G401 (cell line): Measurements from ENCODE around the gene GARNL3. TPM values are rescaled to one million over a fixed set of nuclear protein-coding genes. Genes with fewer than 3 reads are reported as not detected.

ENCODE experiments used
- DNase-seq: peaks from one replicate; pipeline ENCODE4 v3.0.0-alpha.2; 2015; ENCODE audit warnings: low spot score
- in situ Hi-C: cut with HindIII; loops from 2 replicates; pipeline ENCODE4 v1.10.0; 2016; ENCODE audit warnings: low sequenced_read_pairs, mixed read lengths
- total RNA-seq: library from RNA; depleted of rRNA; stranded (reverse); fragments of >200 nt; shearing (Covaris generic); gene quantifications from 2 replicates; pipeline ENCODE4 v1.2.3, GENCODE V29; 2014

The GARNL3 gene
- total RNA-seq, 1 experiment from 2014 or later, result 14.3 TPM

- in situ Hi-C loops, result no loop called here
These were observed 910 bp upstream of the GARNL3 start for GRCh38 chr9:127263664-127264063.

GRCh38 chr9:127267793-127268525, 3.4 kb downstream of the GARNL3 start:
- in situ Hi-C loops, result no loop called here
- peak; percentile 46 for DNase-seq

More at GRCh38 chr9:127263664-127264063, 910 bp upstream of the GARNL3 start:
- DNase-seq, result peak; percentile 96

GRCh38 chr9:127269449-127269848, 4.9 kb downstream of the GARNL3 start:
- in situ Hi-C loops, result no loop called here
- DNase-seq, result no peak

DNA sequence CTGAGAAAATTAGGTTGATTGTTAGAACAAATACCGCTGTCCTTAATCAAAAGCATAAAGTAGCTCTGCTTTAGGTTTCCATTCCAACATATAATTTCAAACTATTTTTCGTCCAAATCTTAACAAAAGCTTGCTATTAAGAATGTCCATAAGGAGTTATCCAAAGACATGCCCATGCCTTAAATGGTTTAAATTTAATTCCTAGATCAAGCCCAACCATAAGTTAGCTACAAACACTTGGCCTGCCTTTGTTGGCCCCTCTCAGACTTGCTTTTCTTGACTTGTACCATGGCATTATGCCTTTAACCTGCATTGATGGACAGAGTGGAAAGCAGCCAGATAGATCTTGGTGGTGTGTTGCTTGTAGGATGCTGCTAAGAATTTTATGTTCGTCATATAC, 8.8 kb downstream of the GARNL3 start:
- no peak for DNase-seq
- in situ Hi-C loops, result no loop called here

DNA sequence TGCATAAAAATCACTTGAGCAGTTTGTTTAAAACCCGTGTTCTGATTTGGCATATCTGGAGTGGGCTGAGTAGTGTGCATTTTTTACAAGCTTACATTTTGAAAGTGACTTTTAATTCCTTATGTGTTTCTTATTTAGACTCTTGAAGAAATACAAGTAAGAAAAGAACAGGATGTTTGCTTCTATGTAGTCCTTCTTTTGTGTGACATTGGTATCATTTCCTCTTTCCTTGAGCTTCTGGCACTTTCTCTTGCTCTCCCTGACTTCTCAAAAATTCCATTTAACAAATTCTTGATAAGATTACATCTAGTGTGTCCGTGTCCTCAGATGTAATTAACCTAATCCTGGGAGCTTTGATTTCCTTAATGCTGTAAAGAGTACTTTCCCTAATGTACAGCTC, 12.5 kb downstream of the GARNL3 start:
- no peak for DNase-seq
- in situ Hi-C loops, result no loop called here

DNA sequence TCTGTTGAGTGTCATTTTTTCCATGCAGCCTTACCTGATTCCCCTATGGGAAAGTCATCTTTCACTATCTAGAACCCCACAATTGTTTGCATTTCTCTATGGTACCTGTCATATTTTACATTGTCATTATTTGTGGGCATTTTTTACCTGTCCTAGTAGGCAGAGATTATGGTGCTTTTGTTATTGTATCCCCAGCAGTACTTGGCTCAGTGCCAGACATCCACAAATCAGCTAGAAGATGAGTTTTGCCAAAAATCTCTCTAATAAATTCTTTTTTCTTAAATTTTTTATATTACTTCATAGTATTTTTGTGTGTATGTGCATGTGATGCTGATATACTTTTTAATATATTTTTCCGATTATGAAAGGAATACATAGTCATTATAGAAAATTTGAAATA, 13.2 kb downstream of the GARNL3 start:
- in situ Hi-C loops, result no loop called here

DNA sequence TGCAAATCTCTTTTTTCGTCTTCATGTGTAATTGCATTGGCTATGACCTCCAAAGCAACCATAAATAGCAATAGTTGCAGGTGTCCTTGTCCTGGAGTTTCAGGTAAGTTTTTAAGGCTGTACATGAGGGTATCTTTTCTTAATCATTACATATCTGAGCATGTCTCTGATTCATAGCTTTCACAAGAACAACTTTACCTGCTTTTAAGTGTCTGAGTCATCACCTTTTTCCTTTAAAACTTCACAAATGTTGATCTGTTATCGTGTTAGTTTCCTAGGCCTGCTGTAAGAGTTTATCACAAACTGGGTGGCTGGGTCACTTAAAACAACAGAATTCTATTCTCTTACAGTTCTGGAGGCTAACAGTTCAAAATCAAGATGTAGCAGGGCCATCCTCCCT, 13.8 kb downstream of the GARNL3 start:
- in situ Hi-C loops, result no loop called here
- no peak for DNase-seq

More for the DNA sequence above, 13.2 kb downstream of the GARNL3 start:
- DNase-seq, result peak; percentile 54

DNA sequence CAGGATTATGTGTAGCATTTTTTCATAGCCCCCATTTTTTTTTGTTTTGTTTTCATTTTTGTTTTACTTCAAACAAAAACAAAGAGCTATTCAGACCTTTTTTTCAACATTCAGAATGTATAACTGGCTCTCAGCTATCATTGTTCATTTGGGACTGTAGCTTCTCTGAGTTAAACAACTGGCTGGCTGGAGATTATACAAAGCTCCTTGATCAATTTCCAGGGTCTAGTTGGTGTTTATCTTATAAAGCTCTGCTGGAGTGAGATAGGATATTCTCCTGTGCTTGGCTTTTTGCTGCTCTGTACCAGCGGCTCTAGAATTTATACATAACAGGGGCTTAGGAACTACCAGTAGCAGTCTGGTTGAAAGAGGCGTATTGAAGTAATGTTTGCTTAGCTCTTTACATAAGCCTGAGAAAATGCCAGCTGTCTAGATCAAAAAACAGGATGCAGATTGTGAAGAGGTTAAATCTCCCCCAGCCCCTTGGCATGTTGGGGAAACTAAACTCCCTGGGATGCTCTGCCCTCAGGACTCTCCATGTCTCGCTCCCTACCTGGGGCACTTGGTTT, 15.2 kb downstream of the GARNL3 start:
- DNase-seq, result no peak

GRCh38 chr9:127280880-127281660, 16.5 kb downstream of the GARNL3 start:
- DNase-seq, result peak; percentile 56
- in situ Hi-C loops, result no loop called here

More for the DNA sequence above, 15.2 kb downstream of the GARNL3 start:
- in situ Hi-C loops, result no loop called here

DNA sequence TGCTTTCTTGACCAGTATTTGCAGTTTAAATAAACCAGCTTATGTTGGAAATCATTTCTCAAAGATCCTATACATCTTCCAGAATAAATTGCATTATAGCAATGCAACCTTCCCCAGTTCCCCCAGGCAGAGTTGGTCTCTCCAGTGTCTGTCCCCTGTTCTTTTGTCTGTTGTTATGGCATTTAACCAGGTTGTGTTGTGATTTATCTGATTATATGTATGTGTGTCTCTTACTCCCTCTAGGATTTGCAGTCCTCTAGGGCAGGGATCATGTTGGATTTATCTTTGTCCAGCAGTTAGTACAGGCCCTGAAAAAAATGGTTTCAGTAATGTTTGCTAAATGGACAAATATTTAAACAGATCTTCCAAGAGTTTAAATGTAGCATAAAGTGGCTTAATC, 17.3 kb downstream of the GARNL3 start:
- in situ Hi-C loops, result no loop called here
- no peak for DNase-seq

GRCh38 chr9:127282611-127283010, 18.0 kb downstream of the GARNL3 start:
- DNase-seq, result no peak
- in situ Hi-C loops, result no loop called here

DNA sequence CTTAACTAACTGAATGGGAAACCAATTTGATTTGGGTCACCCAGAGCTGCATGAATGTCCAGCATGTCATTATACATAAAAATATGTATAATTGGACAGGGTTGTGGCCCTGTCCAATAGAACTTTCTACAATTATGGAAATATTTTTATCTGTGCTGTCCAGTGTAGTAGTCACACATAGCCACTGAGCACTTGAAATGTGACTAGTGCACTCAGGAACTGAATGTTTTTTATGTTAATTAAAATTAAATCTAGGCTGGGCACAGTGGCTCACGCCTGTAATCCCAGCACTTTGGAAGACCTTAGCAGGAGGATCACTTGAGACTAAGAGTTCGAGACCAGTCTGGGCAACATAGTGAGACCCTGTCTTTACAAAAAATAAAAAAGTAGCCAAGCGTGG, 18.6 kb downstream of the GARNL3 start:
- in situ Hi-C loops, result no loop called here
- DNase-seq, result no peak

DNA sequence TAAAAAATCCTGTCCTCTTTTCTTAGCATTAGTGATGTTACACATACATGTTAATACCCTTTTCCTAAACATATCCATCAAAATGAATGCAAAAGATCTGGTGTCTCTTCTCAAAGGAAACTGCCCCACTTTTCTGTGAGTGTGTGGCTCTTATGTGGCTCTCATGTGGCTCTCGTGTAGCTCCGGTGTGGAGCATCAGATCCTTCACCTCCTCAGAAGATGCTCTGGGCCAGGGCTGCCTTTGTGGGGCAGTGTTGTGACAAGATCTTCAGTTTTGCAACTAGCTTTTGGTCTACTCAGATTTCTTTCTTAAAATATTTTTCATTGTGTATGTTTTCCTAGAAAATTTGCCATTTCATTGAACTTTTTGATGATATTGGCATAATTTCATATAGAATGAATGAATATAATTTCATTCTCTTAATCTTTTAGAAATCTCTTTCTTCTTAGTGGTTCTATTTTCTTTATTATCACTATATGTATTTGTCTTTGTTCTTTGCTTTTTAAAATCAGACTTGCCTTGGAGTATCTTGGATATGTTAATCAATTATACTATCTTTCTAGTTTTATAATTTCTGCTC, 19.4 kb downstream of the GARNL3 start:
- in situ Hi-C loops, result no loop called here
- peak; percentile 76 for DNase-seq

GRCh38 chr9:127285965-127286364, 21.4 kb downstream of the GARNL3 start:
- in situ Hi-C loops, result no loop called here
- no peak for DNase-seq

- DNase-seq, result peak; percentile 35
- in situ Hi-C loops, result no loop called here
These were observed 26.0 kb downstream of the GARNL3 start for GRCh38 chr9:127290561-127291065.

- DNase-seq, result peak; percentile 72
- in situ Hi-C loops, result no loop called here
These were observed 26.7 kb downstream of the GARNL3 start for GRCh38 chr9:127291246-127291778.

- no peak for DNase-seq
- in situ Hi-C loops, result no loop called here
These were observed 27.8 kb downstream of the GARNL3 start for GRCh38 chr9:127292415-127292814.

GRCh38 chr9:127293328-127293727, 28.8 kb downstream of the GARNL3 start:
- no peak for DNase-seq
- in situ Hi-C loops, result no loop called here

GRCh38 chr9:127293767-127294166, 29.2 kb downstream of the GARNL3 start:
- no peak for DNase-seq
- in situ Hi-C loops, result no loop called here
